NCI-H1092 treated with DMSO at 0.1 percent for 48 hours (cell line): ENCODE data around the gene APBB2.

ENCODE experiments used
- DNase-seq: peaks from one replicate; lab custom pipeline; 2025; lab: John Stamatoyannopoulos, UW

APBB2 gene

DNA sequence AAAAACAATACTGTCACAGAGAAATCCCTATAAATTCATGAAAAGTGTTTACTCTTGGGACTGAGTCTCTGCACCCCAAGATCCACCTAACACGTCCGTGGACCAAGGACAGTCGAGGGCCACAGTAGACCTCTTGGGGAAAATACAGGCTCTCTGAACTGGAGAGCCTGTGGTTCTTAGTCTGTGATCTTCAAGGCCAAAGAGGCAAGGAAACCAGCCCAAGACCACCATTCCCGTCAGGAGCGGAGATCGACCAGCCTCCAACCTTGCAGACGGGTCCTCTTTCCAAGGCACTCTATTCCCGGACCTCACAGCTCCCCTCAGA, 1.6 kb upstream of the APBB2 start:
- no peak for DNase-seq

GRCh38 chr4:41215155-41215554, 813 bp upstream of the APBB2 start:
- DNase-seq = no peak

DNA sequence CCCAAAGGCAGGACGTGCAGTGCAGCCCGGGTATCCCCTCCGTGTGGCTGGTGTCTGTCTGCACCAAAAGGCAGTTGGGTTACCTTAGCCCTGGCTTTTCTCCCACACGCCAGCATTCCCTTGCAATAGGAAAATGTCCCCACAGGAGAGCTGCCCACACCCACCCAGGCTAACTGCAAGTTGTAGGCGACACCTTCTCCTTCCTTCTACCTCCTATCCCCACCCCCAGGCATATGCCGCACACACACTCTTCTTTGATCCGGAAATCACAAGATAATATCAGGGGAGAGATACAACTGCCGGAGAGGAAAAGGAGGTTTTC, 444 bp upstream of the APBB2 start:
- no peak for DNase-seq

DNA sequence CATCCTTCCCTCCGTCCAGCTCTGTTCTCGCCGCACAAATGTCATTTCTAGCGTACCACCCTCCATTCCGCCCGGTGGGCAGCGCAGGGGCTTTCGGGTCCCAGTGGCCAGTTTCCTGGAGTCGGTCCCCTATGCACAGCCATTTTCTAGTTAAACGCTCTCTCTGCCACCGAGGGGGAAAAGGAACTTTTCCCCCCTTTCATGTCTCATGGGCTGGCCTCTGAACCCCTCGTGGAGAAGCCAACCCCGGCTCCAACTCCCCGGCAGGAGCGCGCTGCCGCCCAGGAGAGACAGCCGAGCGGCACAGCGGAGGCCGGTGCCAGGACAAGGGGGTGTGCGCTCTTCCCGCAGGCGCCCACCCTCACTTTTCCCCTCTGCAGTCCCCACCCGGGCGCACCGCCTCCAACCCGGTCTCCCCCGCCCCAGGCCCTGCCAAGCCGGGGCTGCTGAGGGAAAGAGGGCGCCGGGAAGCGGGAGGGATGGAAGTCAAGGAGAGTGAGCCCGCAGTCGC, 662 bp downstream of the APBB2 start:
- DNase-seq = peak; percentile 51

DNA sequence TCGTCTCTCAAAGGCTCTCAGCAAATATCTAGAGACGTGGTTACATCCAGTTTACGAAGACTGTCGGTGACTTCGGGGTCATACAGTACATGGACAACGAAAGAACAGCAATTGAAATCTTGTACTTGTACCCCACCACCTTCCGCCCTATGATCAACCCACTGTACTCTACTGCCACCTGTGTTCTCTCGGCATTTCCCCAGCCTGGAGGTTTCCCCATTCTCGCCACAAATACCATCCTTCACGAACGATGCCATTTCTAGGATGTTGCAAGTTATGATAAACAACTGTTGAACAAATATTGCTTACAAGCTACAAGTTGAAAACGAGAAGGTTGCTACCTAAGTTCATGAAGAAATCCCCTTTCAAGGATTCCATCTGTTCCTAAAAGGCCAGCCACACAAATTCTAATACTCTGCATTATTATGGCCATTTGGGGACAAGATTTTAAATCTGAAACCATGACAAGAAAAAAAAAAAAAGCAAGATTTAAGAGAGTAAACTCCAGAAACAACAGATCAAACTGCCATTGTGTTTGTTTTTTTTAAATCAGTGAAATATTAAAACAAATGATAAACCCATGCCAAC, 1.6 kb downstream of the APBB2 start:
- DNase-seq = peak; percentile 71

GRCh38 chr4:41211951-41212615, 2.3 kb downstream of the APBB2 start:
- no peak for DNase-seq

- no peak for DNase-seq
These were observed 4.4 kb downstream of the APBB2 start for GRCh38 chr4:41209901-41210300.

DNA sequence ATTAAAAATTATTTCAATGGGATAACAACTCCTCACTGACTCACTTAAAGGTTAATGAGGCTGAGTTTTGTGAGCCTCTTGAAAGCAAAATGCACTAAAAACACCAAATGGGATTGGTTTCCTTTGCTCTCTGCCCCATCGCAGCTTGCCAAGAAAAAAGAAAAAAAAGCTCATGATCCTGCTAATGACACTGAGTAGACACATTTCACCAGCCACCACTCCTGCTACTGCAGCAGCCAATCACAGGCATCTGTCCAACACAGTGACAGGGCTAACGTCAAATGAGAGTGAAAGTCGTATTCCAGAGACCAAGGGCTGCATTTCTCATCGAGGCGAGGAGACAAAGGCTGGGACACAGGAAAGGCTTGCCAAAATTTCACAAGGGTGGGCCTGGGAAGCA, 5.2 kb downstream of the APBB2 start:
- DNase-seq = no peak

DNA sequence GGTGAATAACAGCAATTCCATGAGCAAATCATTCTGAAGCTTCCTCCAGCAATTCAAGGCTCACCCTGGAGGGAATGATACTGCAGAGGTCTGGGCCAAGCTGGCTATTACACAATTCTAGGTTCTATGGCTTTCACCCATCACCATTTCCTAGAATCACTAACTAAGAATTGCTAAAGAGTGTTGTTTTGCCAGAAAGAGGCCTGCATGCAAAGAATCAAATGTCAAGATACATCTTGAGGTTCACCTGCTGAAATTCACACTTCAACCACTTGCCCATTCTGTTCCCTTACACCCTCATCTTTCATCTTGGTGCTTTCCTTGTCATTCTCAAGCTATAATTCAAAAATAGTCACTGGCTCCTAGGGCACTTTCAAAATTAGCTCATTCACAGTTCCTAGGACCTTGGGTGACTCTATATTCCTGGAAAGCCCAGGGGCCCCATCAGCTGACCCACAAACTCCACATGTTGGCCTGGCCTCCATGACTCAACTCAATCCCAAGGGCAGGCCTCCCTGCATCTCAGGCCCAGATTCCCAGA, 7.0 kb downstream of the APBB2 start:
- no peak for DNase-seq

DNA sequence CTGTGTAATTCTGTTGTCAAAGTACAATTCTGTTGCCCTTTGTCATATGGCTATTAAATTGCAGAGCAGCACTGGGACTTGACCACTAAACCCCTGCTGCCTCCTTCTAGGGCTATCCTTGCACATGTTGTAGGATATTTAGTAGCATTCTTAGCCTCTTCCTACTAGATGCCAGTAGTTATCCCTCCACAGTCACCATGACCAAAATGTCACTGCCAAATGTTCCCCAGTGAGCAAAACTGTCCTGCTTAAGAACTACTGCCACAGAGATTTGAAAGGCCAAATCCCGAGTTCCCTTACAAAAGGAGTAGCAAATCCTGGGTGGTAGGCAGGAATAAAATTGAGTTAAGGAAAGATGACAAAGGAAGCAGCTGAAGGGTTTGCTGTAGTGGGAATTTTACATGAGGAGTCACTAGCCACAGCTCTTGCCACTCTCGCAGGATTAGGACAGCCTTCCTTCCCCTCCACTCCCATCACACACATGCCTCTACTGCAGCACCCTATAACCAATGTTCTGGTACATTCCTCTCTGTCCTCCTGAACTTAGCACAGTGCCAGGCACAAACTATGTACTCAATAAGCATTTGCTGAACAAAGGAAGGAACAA, 8.4 kb downstream of the APBB2 start:
- no peak for DNase-seq

GRCh38 chr4:41205130-41205529, 9.2 kb downstream of the APBB2 start:
- no peak for DNase-seq

GRCh38 chr4:41204400-41204978, 9.9 kb downstream of the APBB2 start:
- no peak for DNase-seq

GRCh38 chr4:41203841-41204240, 10.5 kb downstream of the APBB2 start:
- DNase-seq = no peak

DNA sequence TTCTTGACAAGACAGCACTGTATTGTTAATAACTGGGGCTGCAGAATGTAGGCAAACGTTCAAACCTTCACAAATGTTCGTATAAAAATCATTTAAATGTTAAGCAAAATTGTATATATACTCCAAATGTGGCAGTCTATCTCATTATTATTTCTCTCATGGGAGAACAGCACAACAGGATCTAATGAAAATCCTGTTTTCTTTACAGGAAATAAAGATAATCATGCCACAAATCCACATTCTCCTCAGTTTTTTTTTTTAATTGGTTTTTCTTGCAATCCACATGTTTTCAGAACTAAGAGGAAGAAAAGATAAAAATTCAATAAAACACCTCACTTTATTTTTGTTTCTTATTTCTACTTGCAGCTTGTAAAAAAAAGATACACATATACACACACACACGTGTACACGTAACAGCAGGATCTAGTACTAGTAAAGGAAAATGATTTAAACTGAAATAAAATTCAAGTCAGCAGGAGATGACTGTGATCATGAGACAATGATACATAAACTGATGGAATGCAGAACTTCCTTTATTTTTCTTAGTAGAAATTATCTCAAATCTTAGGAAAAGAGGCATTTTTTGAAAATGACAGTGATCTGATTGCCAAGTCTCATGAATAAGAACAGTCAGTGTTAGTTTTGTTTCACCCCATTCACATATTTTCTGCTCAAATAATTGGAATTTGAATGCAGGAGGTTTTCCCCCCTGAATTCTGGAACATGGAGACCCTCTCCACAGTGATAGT, 11.3 kb downstream of the APBB2 start:
- no peak for DNase-seq

GRCh38 chr4:41202356-41202755, 12.0 kb downstream of the APBB2 start:
- DNase-seq = no peak

DNA sequence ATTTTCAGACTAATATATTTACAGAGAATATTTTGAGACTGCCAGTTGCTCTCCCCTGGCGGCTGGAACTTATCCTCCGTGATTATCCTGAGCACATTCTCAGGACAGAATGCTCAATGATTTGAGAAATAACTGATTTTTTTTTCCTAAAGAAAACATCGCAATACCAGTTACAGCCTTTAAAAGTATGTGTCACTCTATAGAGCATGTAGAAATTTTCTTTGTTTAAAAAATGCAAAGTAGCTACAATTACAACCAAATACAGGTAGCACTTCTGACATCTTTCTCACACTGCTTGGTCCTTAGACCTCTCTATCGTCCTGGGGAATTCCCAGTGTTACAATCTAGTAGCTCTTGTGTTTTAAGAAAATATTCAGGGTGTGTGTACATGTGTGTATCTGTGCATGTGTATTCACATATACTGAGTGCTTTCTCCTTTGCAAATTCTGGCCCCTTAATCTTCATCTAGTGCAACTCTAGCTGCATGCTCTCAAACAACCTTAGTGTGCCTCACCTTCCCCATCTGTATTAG, 13.8 kb downstream of the APBB2 start:
- no peak for DNase-seq

DNA sequence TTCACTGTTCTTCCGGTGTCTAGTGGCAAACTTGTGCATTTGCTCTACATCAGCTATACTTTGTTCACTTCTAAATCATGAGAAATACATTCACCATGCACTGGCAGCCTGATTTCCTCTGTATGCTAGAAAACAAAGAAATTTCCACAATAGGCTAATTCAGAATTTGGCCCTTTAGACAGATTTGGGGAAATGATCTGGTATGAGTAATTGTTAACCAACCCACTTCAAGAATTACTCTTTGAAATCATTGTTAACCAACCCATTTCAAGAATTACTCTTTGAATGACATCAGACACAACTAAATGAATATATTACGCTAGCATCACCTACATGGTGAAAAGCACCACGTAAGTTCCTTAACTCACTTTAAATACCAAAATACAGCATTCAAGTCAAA, 14.6 kb downstream of the APBB2 start:
- DNase-seq = no peak

- DNase-seq = no peak
These were observed 16.3 kb downstream of the APBB2 start for GRCh38 chr4:41197996-41198395.

DNA sequence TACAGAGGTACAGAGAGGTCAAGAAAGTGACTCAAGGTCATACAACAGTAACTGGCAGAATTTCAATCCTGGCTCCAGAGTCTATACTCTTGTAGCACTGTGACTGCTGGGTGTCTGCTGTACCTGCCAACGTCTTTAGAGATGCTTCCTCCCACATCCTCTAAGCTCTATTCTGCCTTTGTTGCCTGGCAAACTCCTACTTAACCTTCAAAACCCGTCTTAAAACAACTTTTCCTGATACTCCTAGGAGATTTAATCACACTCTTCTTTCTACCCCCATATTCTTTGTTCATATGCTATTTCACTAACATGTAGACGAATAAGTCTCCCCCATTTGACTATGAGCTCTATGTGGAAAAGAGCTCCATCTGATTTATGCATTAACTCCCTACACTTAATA, 16.8 kb downstream of the APBB2 start:
- DNase-seq = no peak

- no peak for DNase-seq
These were observed 17.6 kb downstream of the APBB2 start for GRCh38 chr4:41196633-41197332.

GRCh38 chr4:41192136-41192535, 22.2 kb downstream of the APBB2 start:
- no peak for DNase-seq

GRCh38 chr4:41189666-41190065, 24.7 kb downstream of the APBB2 start:
- DNase-seq = no peak
